D721Med (cell line): Measurements from ENCODE around the gene LKAAEAR1.
A peak's percentile ranks its signal among the peaks of the same experiment; 100 is the strongest.

ENCODE experiments used
- DNase-seq: peaks from one replicate; pipeline ENCODE4 v3.0.0; 2011; ENCODE audit warnings: low spot score; ENCODE audit not compliant: insufficient read length
- FAIRE-seq: peaks from 2 replicates; lab custom pipeline; 2011; peaks lifted over from hg19 to GRCh38; lab: Jason Lieb, UNC
- TF ChIP-seq, protein P1 (sequence below): IDR thresholded peaks from 2 replicates; pipeline ENCODE4 v1.5.1; 2012; ENCODE audit warnings: mild to moderate bottlenecking, control low read depth; ENCODE audit not compliant: insufficient read depth; ENCODE audit errors: missing control alignments

Gene LKAAEAR1

DNA sequence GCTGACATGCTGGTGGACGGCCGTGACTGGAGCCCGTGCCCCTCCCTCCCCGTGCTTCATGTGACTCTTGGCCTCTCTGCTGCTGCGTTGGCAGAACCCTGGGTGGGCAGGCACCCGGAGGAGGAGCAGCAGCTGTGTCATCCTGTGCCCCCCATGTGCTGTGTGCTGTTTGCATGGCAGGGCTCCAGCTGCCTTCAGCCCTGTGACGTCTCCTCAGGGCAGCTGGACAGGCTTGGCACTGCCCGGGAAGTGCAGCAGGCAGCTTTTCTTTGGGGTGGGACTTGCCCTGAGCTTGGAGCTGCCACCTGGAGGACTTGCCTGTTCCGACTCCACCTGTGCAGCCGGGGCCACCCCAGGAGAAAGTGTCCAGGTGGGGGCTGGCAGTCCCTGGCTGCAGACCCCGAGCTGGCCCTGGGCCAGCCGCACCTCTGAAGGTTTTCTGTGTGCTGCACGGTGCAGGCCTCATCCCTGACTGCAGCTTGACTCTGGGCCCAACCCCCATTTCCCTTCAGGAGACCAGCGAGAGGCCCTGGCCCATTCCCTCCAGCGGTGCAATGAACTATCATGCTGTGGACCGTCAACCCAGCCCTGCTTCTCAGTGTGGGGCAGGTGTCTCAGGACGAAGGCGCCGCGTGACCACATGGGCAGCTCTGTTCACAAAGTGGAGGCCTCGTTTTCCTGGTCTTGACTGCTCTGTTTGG, 15.0 kb upstream of the LKAAEAR1 start:
- FAIRE-seq (no peak), DNase-seq (no peak)
- TF ChIP-seq, protein P1, sequence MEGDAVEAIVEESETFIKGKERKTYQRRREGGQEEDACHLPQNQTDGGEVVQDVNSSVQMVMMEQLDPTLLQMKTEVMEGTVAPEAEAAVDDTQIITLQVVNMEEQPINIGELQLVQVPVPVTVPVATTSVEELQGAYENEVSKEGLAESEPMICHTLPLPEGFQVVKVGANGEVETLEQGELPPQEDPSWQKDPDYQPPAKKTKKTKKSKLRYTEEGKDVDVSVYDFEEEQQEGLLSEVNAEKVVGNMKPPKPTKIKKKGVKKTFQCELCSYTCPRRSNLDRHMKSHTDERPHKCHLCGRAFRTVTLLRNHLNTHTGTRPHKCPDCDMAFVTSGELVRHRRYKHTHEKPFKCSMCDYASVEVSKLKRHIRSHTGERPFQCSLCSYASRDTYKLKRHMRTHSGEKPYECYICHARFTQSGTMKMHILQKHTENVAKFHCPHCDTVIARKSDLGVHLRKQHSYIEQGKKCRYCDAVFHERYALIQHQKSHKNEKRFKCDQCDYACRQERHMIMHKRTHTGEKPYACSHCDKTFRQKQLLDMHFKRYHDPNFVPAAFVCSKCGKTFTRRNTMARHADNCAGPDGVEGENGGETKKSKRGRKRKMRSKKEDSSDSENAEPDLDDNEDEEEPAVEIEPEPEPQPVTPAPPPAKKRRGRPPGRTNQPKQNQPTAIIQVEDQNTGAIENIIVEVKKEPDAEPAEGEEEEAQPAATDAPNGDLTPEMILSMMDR, result no peak

GRCh38 chr20:64098471-64099013, 14.3 kb upstream of the LKAAEAR1 start:
- DNase-seq (no peak), FAIRE-seq (no peak)
- TF ChIP-seq, protein P1, result no peak

DNA sequence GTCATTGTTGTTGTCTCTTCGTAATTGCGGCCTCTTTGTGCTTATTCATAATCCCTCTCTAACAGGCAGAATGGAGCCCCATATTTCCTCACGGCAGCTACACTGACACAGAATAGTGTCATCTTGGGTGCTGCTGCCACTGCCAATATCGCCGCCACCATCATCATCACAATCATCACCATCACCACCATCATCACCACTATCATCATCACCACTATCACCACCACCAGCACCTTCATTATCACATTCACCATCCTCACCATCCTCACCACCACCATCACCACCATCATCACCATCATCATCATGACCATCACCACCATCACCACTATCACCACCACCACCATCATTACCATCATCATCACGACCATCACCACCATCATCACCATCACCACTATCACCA, 12.3 kb upstream of the LKAAEAR1 start:
- FAIRE-seq, result no peak
- TF ChIP-seq, protein P1, result no peak
- DNase-seq, result no peak

- FAIRE-seq, result no peak
- TF ChIP-seq, protein P1, result no peak
- DNase-seq, result no peak
Measured at GRCh38 chr20:64095927-64096326, 11.7 kb upstream of the LKAAEAR1 start.

DNA sequence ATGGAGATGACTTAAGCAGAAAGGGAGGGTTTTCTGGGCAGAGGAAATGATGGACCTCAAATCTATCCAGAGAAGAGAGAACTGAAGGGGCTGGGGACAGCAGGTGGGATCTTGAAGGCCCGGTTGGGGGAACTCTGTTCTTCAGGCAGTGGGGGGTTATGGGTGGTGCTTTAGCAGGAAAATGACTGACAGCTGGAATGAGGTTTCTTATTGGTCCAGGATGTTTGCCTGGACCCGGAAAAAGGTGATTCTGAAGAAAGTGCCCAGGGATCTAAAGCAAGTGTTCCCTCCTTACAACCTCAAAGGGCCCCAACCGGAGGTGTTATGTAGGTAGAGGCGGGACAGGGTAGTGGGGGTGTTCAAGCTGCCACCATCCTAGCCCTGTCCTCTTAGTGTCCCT, 11.3 kb upstream of the LKAAEAR1 start:
- DNase-seq, result no peak
- TF ChIP-seq, protein P1, result no peak
- no peak for FAIRE-seq

DNA sequence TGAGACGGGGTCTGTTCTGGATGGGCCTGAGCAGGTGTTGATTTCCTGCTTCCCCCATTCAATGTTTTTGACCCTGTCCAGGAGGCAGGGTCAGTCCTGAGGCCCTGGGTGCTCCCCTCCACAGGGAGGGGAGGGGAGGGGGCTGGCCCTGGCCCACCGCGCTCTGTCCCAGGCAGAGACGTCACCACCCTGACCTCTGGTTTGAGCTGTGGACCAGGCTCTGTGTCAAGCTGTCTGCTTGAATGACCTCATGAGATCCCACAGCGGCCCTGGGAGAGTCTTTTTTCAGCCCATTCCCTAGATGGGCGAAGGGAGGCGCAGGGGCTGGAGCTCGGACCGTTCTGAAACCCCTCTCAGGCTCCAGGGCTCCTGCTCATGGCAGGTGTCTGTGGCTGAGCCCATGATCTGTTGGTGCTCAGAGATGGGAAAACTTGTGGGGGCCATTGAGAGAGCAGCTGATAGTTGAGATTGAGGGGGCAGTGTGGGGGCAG, 8.9 kb upstream of the LKAAEAR1 start:
- peak; percentile 45 for DNase-seq
- FAIRE-seq, result no peak
- TF ChIP-seq, protein P1, result no peak
